Large intestine (tissue), 3 donors: ENCODE data around the gene LMF1. TPM values are rescaled to one million over a fixed set of nuclear protein-coding genes. Genes with fewer than 3 reads are reported as not detected.

ENCODE experiments used
- DNase-seq, 2 donors: peaks; one replicate each; pipeline versions ENCODE4 v3.0.0 to v3.0.0-alpha.2; 2013
- H3K27ac ChIP-seq: one replicate; pipeline ENCODE4 v1.5.1; 2013; ENCODE audit warnings: low read length
- H3K27me3 ChIP-seq: 2 replicates; pipeline ENCODE4 v1.6.1; 2013; ENCODE audit warnings: low read length; ENCODE audit not compliant: control insufficient read depth, insufficient read depth
- H3K36me3 ChIP-seq: 2 replicates; pipeline ENCODE4 v1.6.1; 2013; ENCODE audit warnings: low read length; ENCODE audit not compliant: control insufficient read depth, insufficient read depth
- H3K4me1 ChIP-seq: one replicate; pipeline ENCODE4 v1.6.1; 2013; ENCODE audit warnings: low read length; ENCODE audit not compliant: control insufficient read depth, insufficient read depth
- H3K4me3 ChIP-seq: one replicate; pipeline ENCODE4 v1.5.1; 2013; ENCODE audit warnings: low read length
- H3K9me3 ChIP-seq: one replicate; pipeline ENCODE4 v1.6.1; 2013; ENCODE audit warnings: mild to moderate bottlenecking, low read depth, low read length, moderate library complexity; ENCODE audit not compliant: control insufficient read depth
- WGBS: methylation state at CpG from one replicate; pipeline ENCODE4 v1.1.5; 2013; ENCODE audit warnings: low lambda C conversion rate; ENCODE audit not compliant: insufficient coverage; 5-methylcytosine and 5-hydroxymethylcytosine counted together
- polyA plus RNA-seq: library from polyadenylated mRNA; unstranded; fragments of 120-200 nt; gene quantifications from one replicate; pipeline ENCODE4 v1.2.1, GENCODE V29; 2013

Gene LMF1
- polyA plus RNA-seq, 1 donor: 17.2 TPM

- peaks cover 68% of the 10 kb centered on the region for H3K9me3 ChIP-seq
- H3K36me3 ChIP-seq: no peaks in the 10 kb centered on the region
- no CpG with 5 or more reads among the region's 12 CpGs for WGBS
- DNase-seq: no peak
- H3K27ac ChIP-seq: no peak overlapping the region
- H3K4me1 ChIP-seq: no peaks in the 10 kb centered on the region
- H3K4me3 ChIP-seq: no peak overlapping the region
- no peaks in the 10 kb centered on the region for H3K27me3 ChIP-seq
Observed at GRCh38 chr16:856101-856500, 114.7 kb downstream of the LMF1 start.

GRCh38 chr16:855471-855870, 115.3 kb downstream of the LMF1 start:
- no peaks in the 10 kb centered on the region for H3K36me3 ChIP-seq
- no peak overlapping the region for H3K27ac ChIP-seq
- no CpG with 5 or more reads among the region's 13 CpGs for WGBS
- DNase-seq: no peak
- no peaks in the 10 kb centered on the region for H3K27me3 ChIP-seq
- H3K9me3 ChIP-seq: peaks cover 71% of the 10 kb centered on the region
- H3K4me3 ChIP-seq: no peak overlapping the region
- no peaks in the 10 kb centered on the region for H3K4me1 ChIP-seq

GRCh38 chr16:854808-855410, 115.9 kb downstream of the LMF1 start:
- WGBS: no CpG with 5 or more reads among the region's 23 CpGs
- H3K4me3 ChIP-seq: no peak overlapping the region
- no peaks in the 10 kb centered on the region for H3K36me3 ChIP-seq
- no peaks in the 10 kb centered on the region for H3K4me1 ChIP-seq
- peaks cover 77% of the 10 kb centered on the region for H3K9me3 ChIP-seq
- no peaks in the 10 kb centered on the region for H3K27me3 ChIP-seq
- no peak for DNase-seq
- H3K27ac ChIP-seq: no peak overlapping the region

- H3K27ac ChIP-seq: no peak overlapping the region
- H3K9me3 ChIP-seq: peaks cover 81% of the 10 kb centered on the region
- WGBS: no CpG with 5 or more reads among the region's 31 CpGs
Observed at GRCh38 chr16:853981-854807, 116.6 kb downstream of the LMF1 start.

GRCh38 chr16:853306-853705, 117.5 kb downstream of the LMF1 start:
- Histone ChIP-seq H3K36me3 (no peaks in the 10 kb centered on the region), H3K4me1 (no peaks in the 10 kb centered on the region), H3K4me3 (no peak overlapping the region), H3K27me3 (no peaks in the 10 kb centered on the region), H3K27ac (no peak overlapping the region), H3K9me3 (peaks cover 85% of the 10 kb centered on the region)
- 100% methylated on average over 1 of the region's 11 CpGs for WGBS
- DNase-seq: no peak

More at GRCh38 chr16:853981-854807, 116.6 kb downstream of the LMF1 start:
- no peak overlapping the region for H3K4me3 ChIP-seq
- DNase-seq: no peak
- H3K4me1 ChIP-seq: no peaks in the 10 kb centered on the region
- H3K36me3 ChIP-seq: no peaks in the 10 kb centered on the region
- H3K27me3 ChIP-seq: no peaks in the 10 kb centered on the region

- H3K9me3 ChIP-seq: peaks cover 92% of the 10 kb centered on the region
- no peaks in the 10 kb centered on the region for H3K36me3 ChIP-seq
- H3K27ac ChIP-seq: no peak overlapping the region
- no peaks in the 10 kb centered on the region for H3K27me3 ChIP-seq
- DNase-seq: no peak
- H3K4me3 ChIP-seq: no peak overlapping the region
- no peaks in the 10 kb centered on the region for H3K4me1 ChIP-seq
- WGBS: no CpG with 5 or more reads among the region's 32 CpGs
Observed at GRCh38 chr16:852451-853185, 118.2 kb downstream of the LMF1 start.

- Histone ChIP-seq H3K36me3 (no peaks in the 10 kb centered on the region), H3K9me3 (peaks cover 91% of the 10 kb centered on the region), H3K4me1 (no peaks in the 10 kb centered on the region), H3K4me3 (no peak overlapping the region), H3K27me3 (no peaks in the 10 kb centered on the region), H3K27ac (no peak overlapping the region)
- DNase-seq: no peak
- WGBS: no CpG with 5 or more reads among the region's 17 CpGs
Observed at GRCh38 chr16:851871-852270, 118.9 kb downstream of the LMF1 start.

- no peak for DNase-seq
- H3K9me3 ChIP-seq: peaks cover 85% of the 10 kb centered on the region
- H3K27me3 ChIP-seq: no peaks in the 10 kb centered on the region
- no peak overlapping the region for H3K27ac ChIP-seq
- H3K36me3 ChIP-seq: no peaks in the 10 kb centered on the region
- no CpG with 5 or more reads among the region's 11 CpGs for WGBS
- H3K4me1 ChIP-seq: no peaks in the 10 kb centered on the region
- no peak overlapping the region for H3K4me3 ChIP-seq
Observed at GRCh38 chr16:851209-851810, 119.5 kb downstream of the LMF1 start.

GRCh38 chr16:850668-851067, 120.1 kb downstream of the LMF1 start:
- Histone ChIP-seq H3K27me3 (no peaks in the 10 kb centered on the region), H3K9me3 (peaks cover 79% of the 10 kb centered on the region)
- 80% methylated on average over 2 of the region's 31 CpGs for WGBS

More at GRCh38 chr16:850668-851067, 120.1 kb downstream of the LMF1 start:
- H3K36me3 ChIP-seq: no peaks in the 10 kb centered on the region
- DNase-seq: no peak
- H3K4me3 ChIP-seq: no peak overlapping the region
- no peak overlapping the region for H3K27ac ChIP-seq
- no peaks in the 10 kb centered on the region for H3K4me1 ChIP-seq
